T-helper 1 cell treated with Interleukin-12 subunit alpha and Interleukin-12 subunit beta and Interleukin-4 antibody, amounts not matched to agents 30 μg/mL and 1 μg/mL, for 36 hours (primary cell): ENCODE results near the gene CISH.

Source experiments
- H3K27ac Mint-ChIP-seq: one replicate; pipeline ENCODE4 v1.8.0; 2021; ENCODE audit warnings: mild to moderate bottlenecking, mixed read lengths
- H3K27me3 Mint-ChIP-seq: one replicate; pipeline ENCODE4 v1.8.0; 2021; ENCODE audit warnings: low read depth, mixed read lengths
- H3K36me3 Mint-ChIP-seq: one replicate; pipeline ENCODE4 v1.8.0; 2021; ENCODE audit warnings: low read depth, mixed read lengths
- H3K4me1 Mint-ChIP-seq: one replicate; pipeline ENCODE4 v1.8.0; 2021; ENCODE audit warnings: low read depth, mixed read lengths
- H3K4me3 Mint-ChIP-seq: one replicate; pipeline ENCODE4 v1.8.0; 2021; ENCODE audit warnings: mild to moderate bottlenecking, moderate library complexity, mixed read lengths
- H3K9me3 Mint-ChIP-seq: one replicate; pipeline ENCODE4 v1.8.0; 2021; ENCODE audit warnings: mixed read lengths

CISH gene

GRCh38 chr3:50612970-50613846, 1.6 kb upstream of the CISH start:
- H3K4me1 Mint-ChIP-seq, result peaks cover 40% of the 10 kb centered on the region
- H3K36me3 Mint-ChIP-seq, result peaks cover 57% of the 10 kb centered on the region
- H3K27me3 Mint-ChIP-seq, result no peaks in the 10 kb centered on the region

GRCh38 chr3:50612234-50612882, 784 bp upstream of the CISH start:
- no peaks in the 10 kb centered on the region for H3K27me3 Mint-ChIP-seq
- H3K4me1 Mint-ChIP-seq, result peaks cover 40% of the 10 kb centered on the region
- H3K9me3 Mint-ChIP-seq, result no peaks in the 10 kb centered on the region
- H3K27ac Mint-ChIP-seq, result peak overlapping the region; percentile 97
- peaks cover 61% of the 10 kb centered on the region for H3K36me3 Mint-ChIP-seq
- peak overlapping the region; percentile 98 for H3K4me3 Mint-ChIP-seq

More at GRCh38 chr3:50612970-50613846, 1.6 kb upstream of the CISH start:
- H3K9me3 Mint-ChIP-seq, result no peaks in the 10 kb centered on the region
- H3K27ac Mint-ChIP-seq, result peak overlapping the region; percentile 97
- H3K4me3 Mint-ChIP-seq, result peak overlapping the region; percentile 98

- H3K36me3 Mint-ChIP-seq, result peaks cover 74% of the 10 kb centered on the region
- no peaks in the 10 kb centered on the region for H3K27me3 Mint-ChIP-seq
- H3K4me1 Mint-ChIP-seq, result peaks cover 41% of the 10 kb centered on the region
- H3K27ac Mint-ChIP-seq, result peak overlapping the region; percentile 99
- no peaks in the 10 kb centered on the region for H3K9me3 Mint-ChIP-seq
- peak overlapping the region; percentile 98 for H3K4me3 Mint-ChIP-seq
Measured at GRCh38 chr3:50610992-50611463, 546 bp downstream of the CISH start.

- peak overlapping the region; percentile 99 for H3K27ac Mint-ChIP-seq
- H3K36me3 Mint-ChIP-seq, result peaks cover 77% of the 10 kb centered on the region
- H3K9me3 Mint-ChIP-seq, result no peaks in the 10 kb centered on the region
- peak overlapping the region; percentile 98 for H3K4me3 Mint-ChIP-seq
- H3K4me1 Mint-ChIP-seq, result peaks cover 41% of the 10 kb centered on the region
- no peaks in the 10 kb centered on the region for H3K27me3 Mint-ChIP-seq
Measured at GRCh38 chr3:50610181-50610971, 1.2 kb downstream of the CISH start.

- Mint-ChIP-seq H3K36me3 (peaks cover 84% of the 10 kb centered on the region), H3K4me1 (peaks cover 42% of the 10 kb centered on the region), H3K27me3 (no peaks in the 10 kb centered on the region), H3K4me3 (peak overlapping the region; percentile 98), H3K27ac (peak overlapping the region; percentile 99), H3K9me3 (no peaks in the 10 kb centered on the region)
Measured at GRCh38 chr3:50609763-50610085, 1.9 kb downstream of the CISH start.

- H3K9me3 Mint-ChIP-seq, result no peaks in the 10 kb centered on the region
- H3K4me3 Mint-ChIP-seq, result peak overlapping the region; percentile 98
- peak overlapping the region; percentile 99 for H3K27ac Mint-ChIP-seq
- peaks cover 41% of the 10 kb centered on the region for H3K4me1 Mint-ChIP-seq
- peaks cover 87% of the 10 kb centered on the region for H3K36me3 Mint-ChIP-seq
- H3K27me3 Mint-ChIP-seq, result no peaks in the 10 kb centered on the region
Measured at GRCh38 chr3:50609071-50609762, 2.4 kb downstream of the CISH start.

- H3K27me3 Mint-ChIP-seq, result no peaks in the 10 kb centered on the region
- H3K4me1 Mint-ChIP-seq, result peaks cover 42% of the 10 kb centered on the region
Measured at GRCh38 chr3:50608278-50608677, 3.3 kb downstream of the CISH start.

GRCh38 chr3:50607271-50608091, 4.1 kb downstream of the CISH start:
- Mint-ChIP-seq H3K27ac (peak overlapping the region; percentile 99), H3K4me1 (peaks cover 46% of the 10 kb centered on the region), H3K36me3 (peaks cover 91% of the 10 kb centered on the region)

More at GRCh38 chr3:50608278-50608677, 3.3 kb downstream of the CISH start:
- H3K9me3 Mint-ChIP-seq, result no peaks in the 10 kb centered on the region
- H3K4me3 Mint-ChIP-seq, result peak overlapping the region; percentile 98
- peak overlapping the region; percentile 99 for H3K27ac Mint-ChIP-seq
- peaks cover 91% of the 10 kb centered on the region for H3K36me3 Mint-ChIP-seq

GRCh38 chr3:50606596-50606995, 5.0 kb downstream of the CISH start:
- peak overlapping the region; percentile 98 for H3K4me3 Mint-ChIP-seq
- peaks cover 52% of the 10 kb centered on the region for H3K4me1 Mint-ChIP-seq
- no peaks in the 10 kb centered on the region for H3K9me3 Mint-ChIP-seq
- peaks cover 92% of the 10 kb centered on the region for H3K36me3 Mint-ChIP-seq
- no peaks in the 10 kb centered on the region for H3K27me3 Mint-ChIP-seq
- peak overlapping the region; percentile 99 for H3K27ac Mint-ChIP-seq

More at GRCh38 chr3:50607271-50608091, 4.1 kb downstream of the CISH start:
- H3K4me3 Mint-ChIP-seq, result peak overlapping the region; percentile 98
- no peaks in the 10 kb centered on the region for H3K27me3 Mint-ChIP-seq
- H3K9me3 Mint-ChIP-seq, result no peaks in the 10 kb centered on the region

- peaks cover 87% of the 10 kb centered on the region for H3K36me3 Mint-ChIP-seq
Measured at GRCh38 chr3:50605901-50606326, 5.7 kb downstream of the CISH start.

GRCh38 chr3:50604628-50605588, 6.7 kb downstream of the CISH start:
- peaks cover 81% of the 10 kb centered on the region for H3K36me3 Mint-ChIP-seq
- peak overlapping the region; percentile 99 for H3K27ac Mint-ChIP-seq
- H3K9me3 Mint-ChIP-seq, result no peaks in the 10 kb centered on the region
- H3K4me1 Mint-ChIP-seq, result peaks cover 67% of the 10 kb centered on the region
- H3K4me3 Mint-ChIP-seq, result peak overlapping the region; percentile 98
- no peaks in the 10 kb centered on the region for H3K27me3 Mint-ChIP-seq

More at GRCh38 chr3:50605901-50606326, 5.7 kb downstream of the CISH start:
- no peaks in the 10 kb centered on the region for H3K27me3 Mint-ChIP-seq
- H3K4me3 Mint-ChIP-seq, result peak overlapping the region; percentile 98
- peak overlapping the region; percentile 99 for H3K27ac Mint-ChIP-seq
- H3K9me3 Mint-ChIP-seq, result no peaks in the 10 kb centered on the region
- H3K4me1 Mint-ChIP-seq, result peaks cover 59% of the 10 kb centered on the region

GRCh38 chr3:50604110-50604621, 7.4 kb downstream of the CISH start:
- Mint-ChIP-seq H3K36me3 (peaks cover 77% of the 10 kb centered on the region), H3K9me3 (no peaks in the 10 kb centered on the region), H3K27ac (peak overlapping the region; percentile 99), H3K4me3 (peak overlapping the region; percentile 98), H3K27me3 (no peaks in the 10 kb centered on the region), H3K4me1 (peaks cover 73% of the 10 kb centered on the region)
